ENCODE results near the gene CALML3. TPM values are rescaled to one million over a fixed set of nuclear protein-coding genes. Genes with fewer than 3 reads are reported as not detected.

The CALML3 gene
- total RNA-seq, 1 experiment from 2014 or later, result not detected

- Histone ChIP-seq H2BK15ac (ENCODE audit: low read depth, low read length) (no peak overlapping the region), H3K27ac (ENCODE audit: insufficient read length, low read depth, low read length) (no peak overlapping the region), H2BK120ac (ENCODE audit: low read depth, low read length, poor library complexity, severe bottlenecking) (no peak overlapping the region), H4K91ac (ENCODE audit: insufficient read length, low read depth, low read length) (no peak overlapping the region), H3K9me3 (ENCODE audit: control insufficient read depth, low read depth, low read length) (no peaks in the 10 kb centered on the region), H2AK5ac (ENCODE audit: insufficient read length, low read length) (no peak overlapping the region), H2BK20ac (ENCODE audit: low read depth, low read length, poor library complexity, severe bottlenecking) (no peak overlapping the region), H4K8ac (replicated peaks; ENCODE audit: insufficient read length, low read depth, low read length) (no peak overlapping the region), H3K4me2 (ENCODE audit: insufficient read depth, insufficient read length, low read length) (no peak overlapping the region), H3K4me1 (ENCODE audit: insufficient read depth, low read length) (no peaks in the 10 kb centered on the region), H2AFZ (ENCODE audit: low read length) (no peak overlapping the region), H3K14ac (ENCODE audit: insufficient read depth, low read length) (no peak overlapping the region), H3T11ph (ENCODE audit: low read length) (no peak overlapping the region), H4K5ac (ENCODE audit: insufficient read length, low read depth, low read length) (no peak overlapping the region), H3K4ac (ENCODE audit: low read depth, low read length) (no peak overlapping the region), H3K9ac (ENCODE audit: extremely low read depth, insufficient read length, low read length) (no peak overlapping the region), H3K23ac (ENCODE audit: insufficient read length, low read depth, low read length) (no peak overlapping the region), H2BK5ac (ENCODE audit: insufficient read length, low read length) (no peak overlapping the region), H3K79me2 (ENCODE audit: insufficient read depth, low read length) (no peaks in the 10 kb centered on the region), H2BK12ac (ENCODE audit: insufficient read length, low read depth, low read length) (no peak overlapping the region), H4K20me1 (ENCODE audit: control insufficient read depth, insufficient read depth, insufficient read length) (no peaks in the 10 kb centered on the region), H3K56ac (ENCODE audit: insufficient read length, low read depth, low read length) (no peak overlapping the region), H3K27me3 (ENCODE audit: insufficient read depth, low read length) (no peaks in the 10 kb centered on the region), H3K18ac (ENCODE audit: insufficient read length, low read depth, low read length) (no peak overlapping the region), H3K23me2 (ENCODE audit: insufficient read length, low read depth, low read length, poor library complexity, severe bottlenecking) (no peaks in the 10 kb centered on the region), H3K79me1 (ENCODE audit: insufficient read depth, low read depth, low read length, poor library complexity, severe bottlenecking) (no peaks in the 10 kb centered on the region)
- Mint-ChIP-seq H3K4me3 (no peak overlapping the region), H3K27ac (no peak overlapping the region), H3K4me1 (peaks cover 3 to 13% of the 10 kb centered on the region in 2 experiments; a peak in 1 of 4 replicates), H3K36me3 (ENCODE audit: insufficient read depth in 1 of 3, low read depth in 3 of 3) (no peaks in the 10 kb centered on the region; a peak in 1 of 7 replicates), H3K9me3 (0 out of 5 replicates have a peak, but pooled peaks cover 0 to 2% of the 10 kb centered on the region in 2 experiments), H3K27me3 (ENCODE audit: low read depth) (peaks cover 5% of the 10 kb centered on the region; the same call in 1 of the 2 replicates)
- TF ChIP-seq CTCF (conservative IDR thresholded peaks at IDR 0.05), result no peak
- no CpG with 5 or more reads among the region's 6 CpGs for WGBS (ENCODE audit: extremely low coverage, insufficient read length, low lambda C conversion rate)
- DNase-seq, result no peak
These were observed 7.9 kb downstream of the CALML3 start for GRCh38 chr10:5532618-5533097.

All from H9 (cell line).